ENCODE measurements around the gene AAMDC.
"Not testable (repeated sequence)": the region's sequence is repeated elsewhere in the genome, so short reads cannot be mapped to it uniquely, and the experiment has no call there.

DNA sequence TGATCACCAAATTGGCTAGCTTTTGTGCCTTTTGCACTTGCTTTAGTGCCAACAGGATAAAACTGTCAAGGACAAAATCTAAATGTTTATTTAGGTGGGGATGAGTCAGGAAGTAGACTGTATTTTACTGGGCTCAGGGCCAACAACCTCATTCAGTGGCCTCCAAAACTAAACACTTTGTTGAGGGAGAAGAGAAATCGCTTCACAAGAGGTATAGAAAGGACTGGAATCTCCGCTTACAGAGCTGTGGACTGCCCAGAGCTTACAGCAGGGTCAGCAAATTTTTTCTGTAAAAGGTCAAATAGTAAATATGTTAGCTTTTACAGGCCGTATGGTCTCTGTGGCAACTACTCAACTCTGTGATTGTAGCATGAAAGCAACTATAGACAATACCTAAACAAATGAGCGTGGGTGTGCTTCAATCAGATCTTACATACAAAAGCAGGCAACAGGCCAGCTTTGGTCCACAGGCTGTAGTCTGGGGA, 93.4 kb downstream of the AAMDC start:
- TF ChIP-seq, protein P1, sequence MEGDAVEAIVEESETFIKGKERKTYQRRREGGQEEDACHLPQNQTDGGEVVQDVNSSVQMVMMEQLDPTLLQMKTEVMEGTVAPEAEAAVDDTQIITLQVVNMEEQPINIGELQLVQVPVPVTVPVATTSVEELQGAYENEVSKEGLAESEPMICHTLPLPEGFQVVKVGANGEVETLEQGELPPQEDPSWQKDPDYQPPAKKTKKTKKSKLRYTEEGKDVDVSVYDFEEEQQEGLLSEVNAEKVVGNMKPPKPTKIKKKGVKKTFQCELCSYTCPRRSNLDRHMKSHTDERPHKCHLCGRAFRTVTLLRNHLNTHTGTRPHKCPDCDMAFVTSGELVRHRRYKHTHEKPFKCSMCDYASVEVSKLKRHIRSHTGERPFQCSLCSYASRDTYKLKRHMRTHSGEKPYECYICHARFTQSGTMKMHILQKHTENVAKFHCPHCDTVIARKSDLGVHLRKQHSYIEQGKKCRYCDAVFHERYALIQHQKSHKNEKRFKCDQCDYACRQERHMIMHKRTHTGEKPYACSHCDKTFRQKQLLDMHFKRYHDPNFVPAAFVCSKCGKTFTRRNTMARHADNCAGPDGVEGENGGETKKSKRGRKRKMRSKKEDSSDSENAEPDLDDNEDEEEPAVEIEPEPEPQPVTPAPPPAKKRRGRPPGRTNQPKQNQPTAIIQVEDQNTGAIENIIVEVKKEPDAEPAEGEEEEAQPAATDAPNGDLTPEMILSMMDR (IDR thresholded peaks at IDR 0.05; ENCODE audit: insufficient read depth, low read length, poor library complexity, severe bottlenecking), result not testable (repeated sequence)
- TF ChIP-seq EZH2phosphoT487 (conservative IDR thresholded peaks at IDR 0.05; ENCODE audit: low read length), result not testable (repeated sequence)
